ENCODE measurements around the gene PSD2. TPM values are rescaled to one million over a fixed set of nuclear protein-coding genes. Genes with fewer than 3 reads are reported as not detected.

Gene PSD2
- total RNA-seq, 1 donor from 2014 or later, result 0.05 TPM

GRCh38 chr5:139811274-139811607, 15.6 kb downstream of the PSD2 start:
- no peak for DNase-seq (ENCODE audit: low read depth)

GRCh38 chr5:139812323-139812722, 16.7 kb downstream of the PSD2 start:
- DNase-seq (ENCODE audit: low read depth), result no peak

- no peak for DNase-seq (ENCODE audit: low read depth)
Observed at GRCh38 chr5:139812836-139813805, 17.5 kb downstream of the PSD2 start.

GRCh38 chr5:139814191-139814601, 18.6 kb downstream of the PSD2 start:
- no peak for DNase-seq (ENCODE audit: low read depth)

DNA sequence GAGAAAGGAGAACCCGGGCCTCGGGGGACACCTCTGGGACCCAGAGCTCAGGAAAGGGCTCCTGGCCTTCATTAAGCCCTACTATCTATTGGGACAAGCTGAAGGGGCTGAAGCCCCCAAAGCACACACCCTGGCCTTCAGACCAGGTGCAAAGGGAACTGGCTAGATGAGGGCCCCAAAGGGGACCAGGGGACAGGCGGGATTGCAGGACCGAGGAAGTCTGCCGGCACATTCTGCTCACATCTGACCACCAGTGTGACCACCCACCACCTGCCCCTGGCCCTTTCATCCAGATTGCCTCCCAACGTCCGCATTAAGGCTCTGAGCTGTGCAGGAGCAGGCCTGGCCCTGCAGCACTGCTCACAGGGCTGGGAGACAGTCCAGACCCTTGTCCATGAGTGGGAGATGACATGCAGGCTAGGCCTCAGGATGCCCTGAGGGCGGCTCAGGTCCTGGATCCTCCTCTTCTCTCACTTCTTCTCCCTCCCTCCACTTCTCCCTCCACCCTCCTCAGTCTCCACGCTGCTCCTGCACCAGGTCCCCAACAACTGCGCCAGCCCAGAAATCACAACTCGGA, 19.2 kb downstream of the PSD2 start:
- DNase-seq (ENCODE audit: low read depth), result no peak

DNA sequence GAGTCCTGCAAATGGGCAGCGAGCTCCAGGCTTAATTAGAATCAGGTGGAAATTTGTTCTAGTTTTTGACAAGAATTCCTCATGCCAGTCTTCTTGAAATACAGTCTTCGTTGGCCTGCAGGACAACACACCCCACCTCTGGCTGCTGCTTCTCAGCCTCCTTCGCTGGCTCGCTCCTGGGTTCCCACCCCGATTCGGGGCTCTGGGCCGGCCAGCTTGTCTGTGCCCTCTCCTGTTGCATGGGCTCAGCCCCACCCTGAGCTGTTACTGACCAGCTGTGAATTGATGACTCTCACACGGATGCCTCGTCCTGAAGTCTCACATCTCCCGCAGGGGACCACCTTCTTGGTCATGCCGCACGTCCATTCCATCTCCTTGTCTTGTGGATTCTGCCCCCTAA, 21.0 kb downstream of the PSD2 start:
- no peak for DNase-seq (ENCODE audit: low read depth)

DNA sequence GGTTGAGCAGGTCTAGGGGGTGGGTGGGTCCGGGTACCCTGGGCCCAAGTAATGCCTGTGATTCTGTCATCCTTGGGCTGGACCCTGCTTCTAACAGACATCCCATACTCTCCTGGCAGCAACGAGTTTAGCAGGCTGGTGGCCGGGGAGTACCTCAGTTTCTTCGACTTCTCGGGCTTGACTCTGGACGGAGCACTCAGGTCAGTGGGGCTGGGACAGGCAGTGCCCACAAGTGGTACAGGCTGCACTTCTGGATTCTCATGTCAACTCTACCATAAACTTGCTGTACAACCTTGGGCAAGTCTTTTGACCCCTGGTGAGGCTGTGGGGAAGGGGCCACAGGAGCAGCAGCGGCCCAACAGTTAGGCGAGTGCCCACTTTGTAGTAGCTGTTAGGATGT, 21.8 kb downstream of the PSD2 start:
- no peak for DNase-seq (ENCODE audit: low read depth)

DNA sequence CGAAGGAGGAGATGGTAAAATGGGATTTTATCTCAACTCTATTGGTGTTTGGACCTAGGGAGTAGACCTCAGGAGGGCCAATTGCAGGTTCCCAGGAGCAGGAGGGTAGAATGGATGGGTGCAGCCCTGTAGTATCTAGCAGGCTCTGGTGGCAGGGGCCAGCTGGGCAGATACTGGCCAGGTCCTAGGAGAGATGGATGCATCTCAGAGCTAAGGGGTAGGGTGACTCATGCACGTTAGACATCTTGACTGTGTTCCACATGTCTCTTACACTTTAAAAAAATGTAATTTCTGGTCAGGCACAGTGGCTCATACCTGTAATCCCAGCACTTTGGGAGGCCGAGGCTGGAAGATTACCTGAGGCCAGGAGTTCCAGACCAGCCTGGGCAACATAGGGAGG, 22.4 kb downstream of the PSD2 start:
- no peak for DNase-seq (ENCODE audit: low read depth)

GRCh38 chr5:139820130-139820529, 24.5 kb downstream of the PSD2 start:
- no peak for DNase-seq (ENCODE audit: low read depth)

DNA sequence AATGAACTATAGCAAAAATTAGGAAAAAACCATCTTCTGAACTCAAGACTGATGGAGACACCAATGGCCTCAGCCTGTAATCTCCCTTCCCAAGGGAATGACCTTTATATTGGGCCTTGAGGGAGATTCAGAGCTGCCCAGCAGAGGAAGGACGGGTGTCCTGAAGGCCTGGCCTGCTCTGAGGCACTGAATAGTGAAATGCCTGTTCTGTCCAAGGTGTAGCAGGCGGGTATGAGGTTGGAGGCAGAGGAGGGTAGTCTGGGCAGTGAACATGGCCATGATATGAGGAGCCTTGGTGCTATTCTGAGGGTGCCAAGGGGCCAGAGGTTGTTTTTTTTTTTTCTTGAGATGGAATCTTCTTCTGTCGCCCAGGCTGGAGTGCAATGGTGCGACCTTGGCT, 25.0 kb downstream of the PSD2 start:
- DNase-seq (ENCODE audit: low read depth), result no peak

- DNase-seq (ENCODE audit: low read depth), result no peak
Observed at GRCh38 chr5:139821806-139822552, 26.4 kb downstream of the PSD2 start.

- no peak for DNase-seq (ENCODE audit: low read depth)
Observed at GRCh38 chr5:139822553-139823425, 27.2 kb downstream of the PSD2 start.

- no peak for DNase-seq (ENCODE audit: low read depth)
Observed at GRCh38 chr5:139823757-139824355, 28.2 kb downstream of the PSD2 start.

DNA sequence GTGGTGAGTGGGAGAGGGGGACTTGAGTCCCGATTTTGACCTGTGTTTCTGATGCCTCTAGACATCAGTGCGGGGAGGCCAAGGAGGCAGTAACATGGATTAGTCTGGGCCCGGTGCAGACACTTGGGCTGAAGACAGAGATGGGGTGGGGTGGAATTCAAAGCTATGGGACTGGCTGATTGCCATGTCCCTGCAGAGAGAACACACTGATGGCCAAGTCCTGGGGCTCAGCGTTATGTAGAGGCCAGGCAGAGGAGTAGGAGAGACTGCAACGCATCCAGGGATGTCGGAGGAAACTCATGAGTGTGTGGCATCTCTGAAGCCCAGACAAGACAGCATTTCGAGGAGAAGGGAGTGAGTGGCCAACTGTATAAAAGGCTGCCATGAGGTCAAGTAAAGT, 30.1 kb downstream of the PSD2 start:
- no peak for DNase-seq (ENCODE audit: low read depth)

GRCh38 chr5:139828207-139828895, 32.7 kb downstream of the PSD2 start:
- DNase-seq (ENCODE audit: low read depth), result no peak

GRCh38 chr5:139829471-139829870, 33.9 kb downstream of the PSD2 start:
- DNase-seq (ENCODE audit: low read depth), result no peak

DNA sequence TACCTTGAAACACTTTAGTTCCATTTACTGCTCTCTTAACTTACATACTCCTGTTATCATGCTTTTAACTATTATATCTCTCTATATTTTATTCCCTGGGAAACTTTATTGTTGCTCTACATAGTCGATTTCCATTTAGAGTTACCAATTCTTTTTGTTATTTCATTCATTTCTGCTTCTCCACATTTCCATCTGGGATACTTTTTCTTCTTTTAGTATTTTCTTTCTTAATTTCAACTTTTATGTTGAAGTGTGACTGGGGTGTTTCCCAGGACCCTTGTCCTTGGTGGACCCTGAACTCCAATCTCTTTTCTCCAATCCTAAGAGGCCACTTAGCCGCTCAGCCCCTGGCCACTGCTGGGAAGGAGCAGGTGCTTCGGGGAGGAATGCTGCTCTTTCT, 36.0 kb downstream of the PSD2 start:
- DNase-seq (ENCODE audit: low read depth), result no peak

GRCh38 chr5:139833525-139833924, 37.9 kb downstream of the PSD2 start:
- DNase-seq (ENCODE audit: low read depth), result no peak

DNA sequence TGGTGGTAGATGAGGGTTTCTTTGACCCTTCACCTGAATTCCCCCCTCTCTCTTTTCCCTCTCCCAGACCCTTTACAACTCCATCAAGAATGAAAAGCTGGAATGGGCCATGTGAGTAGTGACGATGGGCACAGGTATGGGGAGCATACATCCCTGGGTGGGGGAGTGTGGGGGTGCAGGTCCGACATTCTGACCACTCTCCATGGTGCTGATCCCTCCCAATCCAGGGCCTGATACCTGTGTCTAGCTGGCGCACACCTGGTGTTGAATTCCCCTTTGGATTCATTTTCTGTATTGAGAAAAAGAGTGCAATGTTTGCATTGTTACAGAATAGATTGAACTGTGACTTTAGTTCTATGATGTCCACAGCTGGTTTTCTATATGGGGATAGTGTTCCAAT, 40.0 kb downstream of the PSD2 start:
- DNase-seq (ENCODE audit: low read depth), result no peak

- DNase-seq (ENCODE audit: low read depth), result no peak
Observed at GRCh38 chr5:139836469-139837208, 41.0 kb downstream of the PSD2 start.
